PC-9 (cell line): ENCODE data around the gene TCF4. TPM values are rescaled to one million over a fixed set of nuclear protein-coding genes. Genes with fewer than 3 reads are reported as not detected.

Experiments
- BruUV-seq: library from RNA; stranded (reverse); fragments of 400-500 nt; replicated peaks from 2 replicates; lab custom pipeline; 2021; lab: Mats Ljungman, UMichigan
- CTCF ChIA-PET: fragments of 300-600 bp; sonication (Branson Sonifier 250); formaldehyde crosslinking; loops from one replicate; lab custom pipeline; 2022; ENCODE audit warnings: antibody characterized with exemption; lab: Charles Lee
- POLR2A ChIA-PET: fragments of 300-600 bp; sonication (Branson Sonifier 250); formaldehyde crosslinking; loops from one replicate; lab custom pipeline; 2022; ENCODE audit warnings: antibody characterized with exemption; ENCODE audit not compliant: unreplicated experiment; lab: Charles Lee
- DNase-seq, 2 experiments: peaks; one replicate each; pipeline versions ENCODE4 v3.0.0 to v3.0.0-alpha.2; 2015 to 2022; ENCODE audit warnings: mixed read lengths in 1 of 2
- H2AFZ ChIP-seq: fragments of 200-600 bp; sonication (generic); 2 replicates; pipeline ENCODE4 v1.8.1; 2017; ENCODE audit warnings: antibody characterized with exemption
- H3F3A ChIP-seq: fragments of 200-600 bp; sonication (generic); 2 replicates; pipeline ENCODE4 v1.8.1; 2017; ENCODE audit warnings: antibody characterized with exemption, mild to moderate bottlenecking, low read depth; ENCODE audit not compliant: insufficient read depth
- H3K27ac ChIP-seq: fragments of 200-600 bp; sonication (generic); 2 replicates; pipeline ENCODE4 v1.6.1; 2016; ENCODE audit warnings: mixed run types
- H3K27me3 ChIP-seq: fragments of 200-600 bp; sonication (generic); 2 replicates; pipeline ENCODE4 v1.6.1; 2016; ENCODE audit warnings: low read depth, mixed run types; ENCODE audit not compliant: insufficient read depth
- H3K36me3 ChIP-seq: fragments of 200-600 bp; sonication (generic); 2 replicates; pipeline ENCODE4 v1.6.1; 2016; ENCODE audit warnings: low read depth, mixed run types
- H3K4me1 ChIP-seq: fragments of 200-600 bp; sonication (generic); replicated peaks from 2 replicates; pipeline ENCODE4 v1.6.1; 2016; ENCODE audit warnings: mixed run types; ENCODE audit not compliant: insufficient read depth
- H3K4me2 ChIP-seq: fragments of 200-600 bp; sonication (generic); 2 replicates; pipeline ENCODE4 v1.6.1; 2017; ENCODE audit warnings: mixed run types
- H3K4me3 ChIP-seq: fragments of 200-600 bp; sonication (generic); 2 replicates; pipeline ENCODE4 v1.6.1; 2016; ENCODE audit warnings: mixed run types
- H3K79me2 ChIP-seq: fragments of 200-600 bp; sonication (generic); 2 replicates; pipeline ENCODE4 v1.6.1; 2017; ENCODE audit warnings: low read depth, mixed run types
- H3K9me2 ChIP-seq: fragments of 200-600 bp; sonication (generic); 2 replicates; pipeline ENCODE4 v1.8.1; 2017; ENCODE audit warnings: mild to moderate bottlenecking; ENCODE audit not compliant: insufficient read depth
- H3K9me3 ChIP-seq: fragments of 200-600 bp; sonication (generic); 2 replicates; pipeline ENCODE4 v1.8.1; 2016; ENCODE audit warnings: low read depth; ENCODE audit not compliant: insufficient read depth
- H4K20me1 ChIP-seq: fragments of 200-600 bp; sonication (generic); 2 replicates; pipeline ENCODE4 v1.8.1; 2017; ENCODE audit not compliant: insufficient read depth
- CTCF ChIP-seq: fragments of 200-600 bp; sonication (generic); conservative IDR thresholded peaks from 2 replicates; pipeline ENCODE4 v1.6.1; 2017; ENCODE audit warnings: mixed run types, antibody characterized with exemption, mild to moderate bottlenecking, moderate library complexity
- EZH2 ChIP-seq: fragments of 200-600 bp; sonication (generic); IDR thresholded peaks from 2 replicates; pipeline ENCODE4 v1.8.0; 2017; ENCODE audit warnings: antibody characterized with exemption, low read depth
- intact Hi-C: fragments of 100-400 bp; cut with micrococcal nuclease; formaldehyde crosslinking; loops from one replicate; pipeline ENCODE4 v1.10.0; 2022; ENCODE audit not compliant: unreplicated experiment
- total RNA-seq: library from RNA; stranded (reverse); gene quantifications from 2 replicates; pipeline ENCODE4 v1.2.3, GENCODE V29; 2021

Gene TCF4
- total RNA-seq, 1 experiment from 2014 or later = 0.74 TPM

- TF ChIP-seq CTCF = no peak
- H3K4me2 ChIP-seq = no peak overlapping the region
- H2AFZ ChIP-seq = no peak overlapping the region
- H3F3A ChIP-seq = no peaks in the 10 kb centered on the region
- H3K27ac ChIP-seq = no peak overlapping the region
- no TSS peak for BruUV-seq
- no peaks in the 10 kb centered on the region for H3K79me2 ChIP-seq
- H4K20me1 ChIP-seq = no peaks in the 10 kb centered on the region
- intact Hi-C loops = no loop called here
- H3K36me3 ChIP-seq = no peaks in the 10 kb centered on the region
- no peak for DNase-seq
- ChIA-PET CTCF (no interaction called here), POLR2A (no interaction called here)
- no peaks in the 10 kb centered on the region for H3K27me3 ChIP-seq
- no peak overlapping the region for H3K4me3 ChIP-seq
- no peaks in the 10 kb centered on the region for H3K9me3 ChIP-seq
- no peaks in the 10 kb centered on the region for H3K9me2 ChIP-seq
- no peaks in the 10 kb centered on the region for H3K4me1 ChIP-seq
Measured at GRCh38 chr18:55396979-55397378, 191.0 kb downstream of the TCF4 start.

GRCh38 chr18:55396267-55396905, 191.6 kb downstream of the TCF4 start:
- no peak for DNase-seq
- H2AFZ ChIP-seq = no peak overlapping the region
- H3K27ac ChIP-seq = no peak overlapping the region
- no peak overlapping the region for H3K4me3 ChIP-seq
- BruUV-seq = no TSS peak
- H3K27me3 ChIP-seq = no peaks in the 10 kb centered on the region
- TF ChIP-seq CTCF (no peak), EZH2 (no peak)
- no peaks in the 10 kb centered on the region for H3K9me2 ChIP-seq
- no peaks in the 10 kb centered on the region for H3K9me3 ChIP-seq
- ChIA-PET POLR2A (no interaction called here), CTCF (no interaction called here)
- no peaks in the 10 kb centered on the region for H3K4me1 ChIP-seq
- H3K36me3 ChIP-seq = no peaks in the 10 kb centered on the region
- no peaks in the 10 kb centered on the region for H4K20me1 ChIP-seq
- H3K4me2 ChIP-seq = no peak overlapping the region
- intact Hi-C loops = no loop called here
- no peaks in the 10 kb centered on the region for H3K79me2 ChIP-seq
- H3F3A ChIP-seq = no peaks in the 10 kb centered on the region

- H3K27ac ChIP-seq = no peak overlapping the region
- BruUV-seq = no TSS peak
- no peaks in the 10 kb centered on the region for H3K9me3 ChIP-seq
- no peak overlapping the region for H3K4me2 ChIP-seq
- no peaks in the 10 kb centered on the region for H3K36me3 ChIP-seq
- H3K4me3 ChIP-seq = no peak overlapping the region
- POLR2A ChIA-PET = no interaction called here
- no peak for TF ChIP-seq EZH2
- TF ChIP-seq CTCF = no peak
- H3K27me3 ChIP-seq = no peaks in the 10 kb centered on the region
- H2AFZ ChIP-seq = no peak overlapping the region
- no peaks in the 10 kb centered on the region for H3K4me1 ChIP-seq
- no peaks in the 10 kb centered on the region for H3K79me2 ChIP-seq
- DNase-seq = no peak
- CTCF ChIA-PET = no interaction called here
- intact Hi-C loops = no loop called here
- H3F3A ChIP-seq = no peaks in the 10 kb centered on the region
- no peaks in the 10 kb centered on the region for H4K20me1 ChIP-seq
- no peaks in the 10 kb centered on the region for H3K9me2 ChIP-seq
Measured at GRCh38 chr18:55395799-55396198, 192.2 kb downstream of the TCF4 start.
